K562 (cell line): ENCODE data around the gene FBXO44. TPM values are rescaled to one million over a fixed set of nuclear protein-coding genes. Genes with fewer than 3 reads are reported as not detected.
A peak's percentile ranks its signal among the peaks of the same experiment; 100 is the strongest.

ENCODE experiments used
- ATAC-seq: fragments of 200-7000 bp; cut with Tn5 transposase; 3 replicates; pipeline ENCODE4 v1.9.1; 2020; ENCODE audit warnings: moderate library complexity
- BruUV-seq: library from RNA; stranded (reverse); fragments of 400-500 nt; replicated peaks from 2 replicates; lab custom pipeline; 2021; lab: Mats Ljungman, UMichigan
- CTCF ChIA-PET: fragments of 300-600 bp; formaldehyde crosslinking; extraction: SDS; loops from one replicate; lab custom pipeline; 2021; ENCODE audit warnings: low intra/inter-chr PET ratio; lab: Yijun Ruan, JAX
- POLR2A ChIA-PET: fragments of 300-600, 350-650 bp; sonication (Branson Sonifier 250); formaldehyde crosslinking; extraction: SDS; loops from one replicate; lab custom pipeline; 2021; ENCODE audit warnings: antibody characterized with exemption, inconsistent platforms; lab: Yijun Ruan, JAX
- DNase-seq, 4 experiments: peaks; one replicate each; pipeline versions ENCODE4 v3.0.0 to v3.0.0-alpha.2; 2011 to 2018; ENCODE audit warnings: low spot score in 3 of 4, mixed read lengths in 3 of 4; ENCODE audit errors: extremely low read depth in 1 of 4
- FAIRE-seq: peaks from 2 replicates; lab custom pipeline; 2011; peaks lifted over from hg19 to GRCh38; lab: Jason Lieb, UNC
- H2AFZ ChIP-seq: 2 replicates; pipeline ENCODE4 v1.6.0; 2011; ENCODE audit warnings: low read depth, low read length, control low read depth, inconsistent platforms
- H3K27ac ChIP-seq: fragments of 200-600 bp; 3 replicates; pipeline ENCODE4 v1.8.0; 2011; ENCODE audit warnings: low read depth, mild to moderate bottlenecking, control low read depth, inconsistent platforms, low read length, moderate library complexity, mixed read lengths; ENCODE audit errors: extremely low read depth
- H3K27me3 ChIP-seq, 2 experiments: fragments of 300-600 bp in 1 of 2; 2 replicates in 1 of 2; 3 replicates in 1 of 2; pipeline versions ENCODE4 v1.6.0 to v1.8.0; 2011; ENCODE audit warnings: inconsistent platforms in 2 of 2, low read length in 2 of 2, mild to moderate bottlenecking in 1 of 2, mixed read lengths in 1 of 2, moderate library complexity in 1 of 2; ENCODE audit not compliant: control insufficient read depth in 2 of 2, insufficient read depth in 2 of 2
- H3K36me3 ChIP-seq: fragments of 300-600 bp; 3 replicates; pipeline ENCODE4 v1.8.0; 2011; ENCODE audit warnings: mild to moderate bottlenecking, low read length, inconsistent platforms; ENCODE audit not compliant: control insufficient read depth, insufficient read depth
- H3K4me1 ChIP-seq, 2 experiments: fragments of 200-600 bp in 1 of 2; replicated peaks in 1 of 2; 2 replicates in 1 of 2; 3 replicates in 1 of 2; pipeline versions ENCODE4 v1.5.1 to v1.8.0; 2011; ENCODE audit warnings: inconsistent platforms in 2 of 2, low read length in 2 of 2, mild to moderate bottlenecking in 1 of 2, mixed read lengths in 1 of 2, moderate library complexity in 1 of 2; ENCODE audit not compliant: control insufficient read depth in 2 of 2, insufficient read depth in 2 of 2
- H3K4me2 ChIP-seq: 2 replicates; pipeline ENCODE4 v1.6.1; 2011; ENCODE audit warnings: low read length, control low read depth, inconsistent platforms, mixed read lengths; ENCODE audit not compliant: insufficient read depth
- H3K4me3 ChIP-seq: fragments of 200-600 bp; sonication (generic), shearing (Covaris generic); 2 replicates; pipeline ENCODE4 v1.5.1; 2016; ENCODE audit warnings: control low read depth, inconsistent platforms
- H3K79me2 ChIP-seq: fragments of 200-600 bp; 3 replicates; pipeline ENCODE4 v1.8.0; 2011; ENCODE audit warnings: low read length, inconsistent platforms; ENCODE audit not compliant: control insufficient read depth, insufficient read depth
- H3K9ac ChIP-seq, 2 experiments: 2 replicates each; pipeline versions ENCODE4 v1.6.0 to v1.6.1; 2011; ENCODE audit warnings: low read depth in 2 of 2, low read length in 2 of 2, control low read depth in 1 of 2, inconsistent platforms in 1 of 2, mild to moderate bottlenecking in 1 of 2, mixed read lengths in 1 of 2; ENCODE audit not compliant: insufficient read depth in 1 of 2
- H3K9me1 ChIP-seq: one replicate; pipeline ENCODE4 v1.6.0; 2011; ENCODE audit warnings: inconsistent platforms, mild to moderate bottlenecking, low read length, moderate library complexity; ENCODE audit not compliant: control insufficient read depth, insufficient read depth
- H3K9me3 ChIP-seq: replicated peaks from 2 replicates; pipeline ENCODE4 v1.5.1; 2011; ENCODE audit warnings: low read depth, low read length, inconsistent platforms; ENCODE audit not compliant: control insufficient read depth, insufficient read depth
- H4K20me1 ChIP-seq: replicated peaks from 2 replicates; pipeline ENCODE4 v1.6.1; 2011; ENCODE audit warnings: low read length, inconsistent platforms, mixed read lengths; ENCODE audit not compliant: control insufficient read depth, insufficient read depth
- CBFA2T3 ChIP-seq: fragments of 450-650 bp; IDR thresholded peaks from 2 replicates; pipeline ENCODE4 v1.6.1; 2017
- ELK1 ChIP-seq: sonication (generic); formaldehyde crosslinking; IDR thresholded peaks from 2 replicates; pipeline ENCODE4 v1.8.1; 2022; ENCODE audit warnings: missing genetic modification reagents
- HMG20A ChIP-seq: fragments of 450-650 bp; formaldehyde crosslinking; conservative IDR thresholded peaks from 2 replicates; pipeline ENCODE4 v1.4.0; 2020; ENCODE audit warnings: mild to moderate bottlenecking, mixed read lengths
- ILF3 ChIP-seq: fragments of 450-650 bp; IDR thresholded peaks from 2 replicates; pipeline ENCODE4 v1.6.1; 2018; ENCODE audit warnings: antibody characterized with exemption, mild to moderate bottlenecking, moderate library complexity, borderline replicate concordance
- REST ChIP-seq, 2 experiments: fragments of 450-650 bp; formaldehyde crosslinking in 1 of 2; IDR thresholded peaks; 2 replicates each; pipeline versions ENCODE4 v1.4.0 to v1.6.1; 2014 to 2020; ENCODE audit warnings: mild to moderate bottlenecking in 2 of 2, borderline replicate concordance in 1 of 2, low read depth in 1 of 2
- SAP30 ChIP-seq: fragments of 200-600 bp; sonication (generic); IDR thresholded peaks from 2 replicates; pipeline ENCODE4 v1.6.1; 2012; ENCODE audit warnings: borderline replicate concordance, low read depth, mild to moderate bottlenecking, moderate library complexity, low read length, control low read depth, inconsistent platforms; ENCODE audit not compliant: insufficient read depth, poor library complexity, severe bottlenecking
- VEZF1 ChIP-seq: fragments of 200-800 bp; sonication (Bioruptor generic); IDR thresholded peaks from 2 replicates; pipeline ENCODE4 v1.6.1; 2017; ENCODE audit warnings: missing genetic modification characterization, missing compliant biosample characterization
- ZNF717 ChIP-seq: fragments of 250-450 bp; sonication (Bioruptor Pico); IDR thresholded peaks from 2 replicates; pipeline ENCODE4 v1.5.0; 2021
- WGBS: fragments of 100-300 bp; shearing (Covaris generic); methylation state at CpG from one replicate; pipeline ENCODE4 v1.1.6; 2016; ENCODE audit warnings: low coverage, mixed read lengths; ENCODE audit not compliant: insufficient coverage; ENCODE audit errors: missing lambda C conversion rate; 5-methylcytosine and 5-hydroxymethylcytosine counted together
- in situ Hi-C: fragments of 300-500 bp; cut with MboI; formaldehyde crosslinking; loops from 4 replicates; pipeline ENCODE4 v1.15.0; 2018; ENCODE audit warnings: inconsistent platforms, mixed read lengths
- intact Hi-C: fragments of 100-400 bp; cut with micrococcal nuclease; formaldehyde crosslinking; loops from 2 replicates; pipeline ENCODE4 v1.14.2; 2022
- polyA plus RNA-seq, 8 experiments: library from polyadenylated mRNA; depleted of rRNA in 4 of 8; stranded (reverse) in 5 of 8; unstranded in 3 of 8; fragments of >200 nt; fragmentation: Nextera tagmentation in 2 of 8; fragmentation: Illumina TruSeq in 1 of 8; extraction: Ambion mirVana in 2 of 8; extraction: Trizol in 1 of 8; gene quantifications; 2 replicates each; pipeline versions ENCODE4 v1.2.1 to v1.2.3, GENCODE V29; 2011 to 2014; ENCODE audit warnings: inconsistent platforms in 1 of 8, missing spikeins in 1 of 8
- total RNA-seq, 7 experiments: library from RNA; depleted of rRNA in 6 of 7; stranded (reverse); fragments of >200 nt in 6 of 7; fragmentation: Illumina TruSeq in 2 of 7; extraction: Trizol in 2 of 7; gene quantifications; 2 replicates each; pipeline versions ENCODE4 v1.2.1 to v1.2.3, GENCODE V29; 2011 to 2021; ENCODE audit warnings: low replicate concordance in 1 of 7

Gene FBXO44
- total and polyA plus RNA-seq, 9 of the 15 experiments (the other 6 are each of a cell fraction or from before 2014, with no cell fraction given) = 0.69 to 20.9 (median 6.7) TPM

- no peaks in the 10 kb centered on the region for H3K9me3 ChIP-seq
- H3K4me1 ChIP-seq = peaks cover 6 to 41% of the 10 kb centered on the region in 2 experiments; a peak in 4 of 5 replicates
- 5% methylated on average over 36 of the region's 66 CpGs for WGBS
- FAIRE-seq (peak; percentile 44), DNase-seq (peak in 2 of 4 experiments; percentile 62), ATAC-seq (peak; percentile 45)
- peaks cover 26% of the 10 kb centered on the region; the same call in 1 of the 3 replicates for H3K36me3 ChIP-seq
- no peaks in the 10 kb centered on the region for H3K27me3 ChIP-seq
- H3K4me2 ChIP-seq = peak overlapping the region; percentile 75
- H3K9me1 ChIP-seq = no peaks in the 10 kb centered on the region
- BruUV-seq = TSS peak; percentile 34
- H3K27ac ChIP-seq = peak overlapping the region; percentile 76
- ChIA-PET POLR2A (interaction anchor here (0.6 to 2.5 kb wide), 19 partner anchors 9 to 280 kb away, joined by 3 to 18 read pairs (median 4); partner anchors contain the start of genes FBXO2 and FBXO44), CTCF (interaction anchor here (0.9 to 2.4 kb wide), 3 partner anchors 14 to 85 kb away, joined by 4 to 17 read pairs (median 8); no protein-coding TSS in a partner anchor)
- peak overlapping the region; percentile 63 to 95 for H3K9ac ChIP-seq
- peaks cover 7% of the 10 kb centered on the region for H3K79me2 ChIP-seq
- H3K4me3 ChIP-seq = peak overlapping the region; percentile 60
- in situ Hi-C loops = no loop called here
- no peaks in the 10 kb centered on the region for H4K20me1 ChIP-seq
- intact Hi-C loops = loop anchor here (10.0 kb wide), 1 partner anchor 220 kb away; no protein-coding TSS in a partner anchor
- H2AFZ ChIP-seq = peak overlapping the region; percentile 69
- TF ChIP-seq ILF3 = 0 out of 2 replicates have a peak, but pooled peaks have one; percentile 8
- peak; percentile 32 for TF ChIP-seq SAP30
- no peak for TF ChIP-seq CBFA2T3
- no peak for TF ChIP-seq ZNF717 (CRISPR knock-in tag)
- peak; percentile 49 for TF ChIP-seq VEZF1 (CRISPR knock-in tag)
- no peak for TF ChIP-seq REST (IDR thresholded peaks at IDR 0.05; ENCODE audit: borderline replicate concordance)
- 0 out of 2 replicates have a peak, but pooled peaks have one; percentile 19 for TF ChIP-seq REST (CRISPR knock-in tag; IDR thresholded peaks at IDR 0.05; ENCODE audit: low read depth)
- TF ChIP-seq ELK1 (CRISPR knock-in tag) = no peak
- no peak for TF ChIP-seq HMG20A (CRISPR knock-in tag)
Observed at GRCh38 chr1:11664336-11665065, 9.8 kb downstream of the FBXO44 start.
